PC-3 (cell line): ENCODE results near the gene PLAGL2. TPM values are rescaled to one million over a fixed set of nuclear protein-coding genes. Genes with fewer than 3 reads are reported as not detected.

Experiments used
- ATAC-seq: fragments of 200-7000 bp; cut with Tn5 transposase; 2 replicates; pipeline ENCODE4 v1.9.1; 2020; ENCODE audit warnings: mild to moderate bottlenecking, moderate library complexity
- Bru-seq: library from RNA; stranded (reverse); fragments of 400-500 nt; gene quantifications from one replicate; lab custom pipeline; 2021; lab: Mats Ljungman, UMichigan
- BruChase-seq, 2 experiments: library from RNA; stranded (reverse); fragments of 400-500 nt; gene quantifications; one replicate each; lab custom pipeline; 2021; lab: Mats Ljungman, UMichigan
- BruUV-seq: library from RNA; stranded (reverse); fragments of 400-500 nt; replicated peaks from 2 replicates; lab custom pipeline; 2021; lab: Mats Ljungman, UMichigan
- CTCF ChIA-PET: fragments of 300-600 bp; sonication (Branson Sonifier 250); formaldehyde crosslinking; loops from one replicate; lab custom pipeline; 2022; ENCODE audit warnings: antibody characterized with exemption; lab: Charles Lee
- POLR2A ChIA-PET: fragments of 300-600 bp; sonication (Branson Sonifier 250); formaldehyde crosslinking; loops from one replicate; lab custom pipeline; 2022; ENCODE audit warnings: antibody characterized with exemption; ENCODE audit not compliant: unreplicated experiment; lab: Charles Lee
- DNase-seq: peaks from one replicate; pipeline ENCODE4 v3.0.0-alpha.2; 2015
- H2AFZ ChIP-seq: fragments of 300-600 bp; sonication (generic); 2 replicates; pipeline ENCODE4 v1.6.0; 2016; ENCODE audit warnings: antibody characterized with exemption, low read length
- H3F3A ChIP-seq: fragments of 300-600 bp; sonication (generic); one replicate; pipeline ENCODE4 v1.6.0; 2017; ENCODE audit warnings: antibody characterized with exemption, low read length, control low read depth, mild to moderate bottlenecking; ENCODE audit not compliant: unreplicated experiment
- H3K27ac ChIP-seq: fragments of 300-600 bp; sonication (generic); 2 replicates; pipeline ENCODE4 v1.5.1; 2016; ENCODE audit warnings: mild to moderate bottlenecking, low read length
- H3K27me3 ChIP-seq: fragments of 300-600 bp; sonication (generic); 2 replicates; pipeline ENCODE4 v1.6.1; 2016; ENCODE audit warnings: low read length, mixed read lengths
- H3K36me3 ChIP-seq: fragments of 300-600 bp; sonication (generic); 2 replicates; pipeline ENCODE4 v1.6.1; 2016; ENCODE audit warnings: low read depth, mixed run types, low read length, mixed read lengths
- H3K4me1 ChIP-seq: fragments of 300-600 bp; sonication (generic); 2 replicates; pipeline ENCODE4 v1.5.1; 2016; ENCODE audit warnings: low read length; ENCODE audit not compliant: insufficient read depth
- H3K4me2 ChIP-seq: fragments of 300-600 bp; sonication (generic); 2 replicates; pipeline ENCODE4 v1.6.0; 2016; ENCODE audit warnings: low read length
- H3K4me3 ChIP-seq: fragments of 300-600 bp; sonication (generic); 2 replicates; pipeline ENCODE4 v1.5.1; 2016; ENCODE audit warnings: mild to moderate bottlenecking, low read length, mixed read lengths
- H3K79me2 ChIP-seq: fragments of 300-600 bp; sonication (generic); 2 replicates; pipeline ENCODE4 v1.6.1; 2017; ENCODE audit warnings: low read length, mixed read lengths
- H3K9ac ChIP-seq: fragments of 300-600 bp; sonication (generic); 2 replicates; pipeline ENCODE4 v1.6.0; 2016; ENCODE audit warnings: mild to moderate bottlenecking, low read length
- H3K9me2 ChIP-seq: fragments of 300-600 bp; sonication (generic); replicated peaks from 2 replicates; pipeline ENCODE4 v1.6.1; 2016; ENCODE audit warnings: mixed run types, low read length, mixed read lengths
- H3K9me3 ChIP-seq: fragments of 300-600 bp; sonication (generic); 2 replicates; pipeline ENCODE4 v1.6.1; 2016; ENCODE audit warnings: low read length, mixed read lengths
- H4K20me1 ChIP-seq: fragments of 300-600 bp; sonication (generic); 2 replicates; pipeline ENCODE4 v1.6.1; 2016; ENCODE audit warnings: low read length, mixed read lengths
- CTCF ChIP-seq: fragments of 300-600 bp; sonication (generic); conservative IDR thresholded peaks from 2 replicates; pipeline ENCODE4 v1.5.1; 2017; ENCODE audit warnings: antibody characterized with exemption, low read depth, mild to moderate bottlenecking, low read length
- EZH2 ChIP-seq: fragments of 300-600 bp; sonication (generic); IDR thresholded peaks from one replicate; pipeline ENCODE4 v1.6.1; 2017; ENCODE audit warnings: antibody characterized with exemption, mild to moderate bottlenecking, low read length; ENCODE audit not compliant: unreplicated experiment
- EZH2phosphoT487 ChIP-seq: fragments of 300-600 bp; sonication (generic); IDR thresholded peaks from 2 replicates; pipeline ENCODE4 v1.6.1; 2018; ENCODE audit warnings: mild to moderate bottlenecking, antibody characterized with exemption, low read length, borderline replicate concordance
- intact Hi-C: fragments of 100-400 bp; cut with micrococcal nuclease; formaldehyde crosslinking; loops from 2 replicates; pipeline ENCODE4 v1.9.0; 2023
- long read RNA-seq: library from polyadenylated mRNA; unstranded; transcript quantifications from one replicate; pipeline ENCODE4 v2.0.0, GENCODE V29; 2021; ENCODE audit not compliant: unreplicated experiment
- total RNA-seq: library from RNA; depleted of rRNA; stranded (reverse); fragments of >200 nt; gene quantifications from 2 replicates; pipeline ENCODE4 v1.2.3, GENCODE V29; 2014; rRNA removed

The PLAGL2 gene
- 4.4 and 6.2 TPM in 2 replicates for total RNA-seq
- Bru-seq, nascent RNA = percentile 87 among the genes with signal in this experiment
- percentile 83 among the genes with signal in this experiment for BruChase-seq, experiment 1, labeled RNA remaining after a 6-hour chase
- percentile 94 among the genes with signal in this experiment for BruChase-seq, experiment 2, labeled RNA remaining after a 2-hour chase
- long read RNA-seq, partial matches to known transcripts = 0 of 18 reads
- long read RNA-seq, other reads (novel, unspliced or antisense) = 18 of 18 reads

- intact Hi-C loops = loop anchor here (5.0 to 10.0 kb wide), 3 partner anchors 49 to 147 kb away; partner anchors contain the start of gene ASXL1
- no peaks in the 10 kb centered on the region for H3K9me2 ChIP-seq
- H3K27ac ChIP-seq = peak within 1 kb of the TSS; percentile 27
- ATAC-seq (peak; percentile 97), DNase-seq (peak; percentile 92)
- peak within 1 kb of the TSS; percentile 89 for H2AFZ ChIP-seq
- peaks cover 42% of the 10 kb centered on the region for H3K4me1 ChIP-seq
- peak within 1 kb of the TSS; percentile 97 for H3K4me2 ChIP-seq
- H4K20me1 ChIP-seq = peaks cover 24% of the 10 kb centered on the region; the same call in 1 of the 2 replicates
- BruUV-seq = TSS peak; percentile 70
- no peaks in the 10 kb centered on the region for H3K9me3 ChIP-seq
- H3K4me3 ChIP-seq = peak within 1 kb of the TSS; percentile 97
- H3K36me3 ChIP-seq = peaks cover 9% of the 10 kb centered on the region; the same call in 1 of the 2 replicates
- peaks cover 85% of the 10 kb centered on the region for H3K79me2 ChIP-seq
- H3K27me3 ChIP-seq = no peaks in the 10 kb centered on the region
- ChIA-PET CTCF (no interaction called here), POLR2A (no interaction called here)
- H3K9ac ChIP-seq = peak within 1 kb of the TSS; percentile 99
- no peaks in the 10 kb centered on the region for H3F3A ChIP-seq
- TF ChIP-seq EZH2phosphoT487 (no peak), CTCF (peak; percentile 34; the same call in 1 of the 2 replicates), EZH2 (no peak)
Measured at GRCh38 chr20:32207626-32208498, at the start of gene PLAGL2, which contains the start of gene POFUT1. PLAGL2 (minus strand) TSS chr20:32207743; CDS start chr20:32202178, 5,565 bp downstream. POFUT1 (plus strand) TSS chr20:32207880; CDS start chr20:32207942, 62 bp downstream.

DNA sequence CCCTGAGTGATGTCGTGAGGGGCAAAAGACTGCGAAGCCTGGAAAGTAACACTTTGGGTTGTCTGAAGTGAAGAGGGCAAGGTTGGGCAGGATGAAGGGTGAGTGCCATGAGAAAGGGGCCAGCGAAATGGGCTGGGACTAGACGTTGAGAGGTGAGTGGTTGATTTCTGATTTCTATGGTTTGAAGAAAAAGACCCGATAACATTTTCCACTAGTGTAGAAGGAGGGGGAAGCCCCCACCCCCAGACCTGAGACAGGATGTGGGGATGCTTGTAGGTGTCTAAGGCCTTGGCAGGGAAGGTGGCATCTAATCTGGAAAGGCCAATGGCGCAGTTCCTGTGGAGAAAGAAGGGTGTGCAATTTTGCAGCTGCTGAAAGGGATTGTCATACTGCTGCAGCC is 44.6 kb upstream of the PLAGL2 start:
- no peaks in the 10 kb centered on the region for H3F3A ChIP-seq
- H2AFZ ChIP-seq = no peak overlapping the region
- H3K4me1 ChIP-seq = peaks cover 20% of the 10 kb centered on the region
- TF ChIP-seq EZH2 = no peak
- TF ChIP-seq EZH2phosphoT487 = no peak
- TF ChIP-seq CTCF = no peak
- ChIA-PET POLR2A (no interaction called here), CTCF (no interaction called here)
- H3K9ac ChIP-seq = no peak overlapping the region
- no peak for DNase-seq
- H3K4me3 ChIP-seq = no peak overlapping the region
- intact Hi-C loops = no loop called here
- no peaks in the 10 kb centered on the region for H4K20me1 ChIP-seq
- no peaks in the 10 kb centered on the region for H3K27me3 ChIP-seq
- H3K79me2 ChIP-seq = no peaks in the 10 kb centered on the region
- no peaks in the 10 kb centered on the region for H3K36me3 ChIP-seq
- H3K9me3 ChIP-seq = no peaks in the 10 kb centered on the region
- H3K4me2 ChIP-seq = no peak overlapping the region
- no TSS peak for BruUV-seq
- ATAC-seq = no peak
- H3K9me2 ChIP-seq = no peaks in the 10 kb centered on the region
- H3K27ac ChIP-seq = no peak overlapping the region
